Stimulated activated effector memory CD8-positive, alpha-beta T cell treated with anti-CD3 and anti-CD28 coated beads, Interleukin-12 subunit alpha, Interleukin-12 subunit beta, amount 100 ng/mL, for 72 hours (primary cell): ENCODE measurements around the gene ADD1.

Experiments used
- ATAC-seq: fragments of 150-1000 bp; cut with Tn5 transposase; 2 replicates; pipeline ENCODE4 v1.10.0; 2021
- DNase-seq, 2 donors: peaks; one replicate each; pipeline ENCODE4 v3.0.0; 2021 to 2022; ENCODE audit warnings: low spot score in 2 of 2
- H3K27ac Mint-ChIP-seq: one replicate; pipeline ENCODE4 v1.8.0; 2022; ENCODE audit warnings: mild to moderate bottlenecking, mixed read lengths
- H3K36me3 Mint-ChIP-seq: one replicate; pipeline ENCODE4 v1.8.0; 2022; ENCODE audit warnings: mild to moderate bottlenecking, mixed read lengths
- H3K4me1 Mint-ChIP-seq: one replicate; pipeline ENCODE4 v1.8.0; 2022; ENCODE audit warnings: mixed read lengths
- H3K4me3 Mint-ChIP-seq: one replicate; pipeline ENCODE4 v1.8.0; 2022; ENCODE audit warnings: mild to moderate bottlenecking, mixed read lengths
- H3K9me3 Mint-ChIP-seq: one replicate; pipeline ENCODE4 v1.8.0; 2022; ENCODE audit warnings: mixed read lengths

The ADD1 gene

GRCh38 chr4:2961421-2961810, 117.8 kb downstream of the ADD1 start:
- no peaks in the 10 kb centered on the region for H3K9me3 Mint-ChIP-seq
- no peak for ATAC-seq
- peak overlapping the region; percentile 92 for H3K27ac Mint-ChIP-seq
- DNase-seq, result no peak
- H3K36me3 Mint-ChIP-seq, result peaks cover 67% of the 10 kb centered on the region
- peak overlapping the region; percentile 91 for H3K4me3 Mint-ChIP-seq
- peaks cover 62% of the 10 kb centered on the region for H3K4me1 Mint-ChIP-seq

GRCh38 chr4:2961811-2962441, 118.3 kb downstream of the ADD1 start:
- Mint-ChIP-seq H3K36me3 (peaks cover 62% of the 10 kb centered on the region), H3K4me1 (peaks cover 57% of the 10 kb centered on the region), H3K4me3 (peak overlapping the region; percentile 91), H3K9me3 (no peaks in the 10 kb centered on the region), H3K27ac (peak overlapping the region; percentile 92)
- DNase-seq, result peak; percentile 51 to 85
- ATAC-seq, result peak; percentile 75

GRCh38 chr4:2962614-2963174, 119.0 kb downstream of the ADD1 start:
- Mint-ChIP-seq H3K9me3 (no peaks in the 10 kb centered on the region), H3K27ac (peak overlapping the region; percentile 92), H3K4me3 (peak overlapping the region; percentile 91), H3K4me1 (peaks cover 49% of the 10 kb centered on the region), H3K36me3 (peaks cover 55% of the 10 kb centered on the region)
- no peak for DNase-seq
- peak; percentile 22 for ATAC-seq

GRCh38 chr4:2963175-2963965, 119.7 kb downstream of the ADD1 start, which contains the start of the genes GRK4 and NOP14:
Gene GRK4, plus strand, starts transcription at chr4:2963571. Its CDS starts 500 bp downstream, at chr4:2964071.
Gene NOP14, minus strand, starts transcription at chr4:2963406. Its CDS starts 87 bp downstream, at chr4:2963319.
- H3K4me3 Mint-ChIP-seq, result peak within 1 kb of the TSS; percentile 91
- ATAC-seq (peak; percentile 91), DNase-seq (peak; percentile 91 to 97)
- H3K4me1 Mint-ChIP-seq, result peaks cover 42% of the 10 kb centered on the region
- peaks cover 48% of the 10 kb centered on the region for H3K36me3 Mint-ChIP-seq
- H3K9me3 Mint-ChIP-seq, result no peaks in the 10 kb centered on the region
- peak within 1 kb of the TSS; percentile 92 for H3K27ac Mint-ChIP-seq

- ATAC-seq (peak; percentile 39), DNase-seq (no peak)
- Mint-ChIP-seq H3K9me3 (no peaks in the 10 kb centered on the region), H3K27ac (peak overlapping the region; percentile 92), H3K36me3 (peaks cover 41% of the 10 kb centered on the region), H3K4me3 (peak overlapping the region; percentile 91), H3K4me1 (peaks cover 36% of the 10 kb centered on the region)
Observed at GRCh38 chr4:2963966-2964471, 120.4 kb downstream of the ADD1 start.

GRCh38 chr4:2964706-2965258, 121.1 kb downstream of the ADD1 start:
- Mint-ChIP-seq H3K4me1 (peaks cover 31% of the 10 kb centered on the region), H3K27ac (peak overlapping the region; percentile 92), H3K4me3 (peak overlapping the region; percentile 91), H3K36me3 (peaks cover 34% of the 10 kb centered on the region), H3K9me3 (no peaks in the 10 kb centered on the region)
- DNase-seq (no peak), ATAC-seq (no peak)

DNA sequence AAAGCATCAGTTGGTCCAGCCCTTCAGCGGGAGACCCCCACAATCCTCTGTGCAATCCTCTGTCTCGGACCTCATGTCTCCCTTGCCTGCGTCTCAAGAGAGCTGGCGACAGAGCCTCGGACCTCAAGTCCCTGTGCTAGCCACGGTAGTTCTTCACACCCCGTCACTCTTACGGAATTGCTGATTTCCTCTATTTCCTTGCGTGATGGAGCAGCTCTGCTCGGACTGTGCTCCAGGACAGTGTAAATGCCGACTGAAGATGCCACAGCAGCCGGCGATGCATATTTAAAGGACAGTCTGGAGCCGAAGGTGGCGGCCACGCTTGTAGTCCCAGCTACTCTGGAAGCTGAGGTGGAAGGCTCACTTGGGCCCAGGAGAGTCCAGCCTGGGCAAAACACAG, 121.6 kb downstream of the ADD1 start:
- H3K9me3 Mint-ChIP-seq, result no peaks in the 10 kb centered on the region
- peaks cover 29% of the 10 kb centered on the region for H3K36me3 Mint-ChIP-seq
- H3K27ac Mint-ChIP-seq, result no peak overlapping the region
- ATAC-seq, result no peak
- peak overlapping the region; percentile 91 for H3K4me3 Mint-ChIP-seq
- no peak for DNase-seq
- peaks cover 28% of the 10 kb centered on the region for H3K4me1 Mint-ChIP-seq

DNA sequence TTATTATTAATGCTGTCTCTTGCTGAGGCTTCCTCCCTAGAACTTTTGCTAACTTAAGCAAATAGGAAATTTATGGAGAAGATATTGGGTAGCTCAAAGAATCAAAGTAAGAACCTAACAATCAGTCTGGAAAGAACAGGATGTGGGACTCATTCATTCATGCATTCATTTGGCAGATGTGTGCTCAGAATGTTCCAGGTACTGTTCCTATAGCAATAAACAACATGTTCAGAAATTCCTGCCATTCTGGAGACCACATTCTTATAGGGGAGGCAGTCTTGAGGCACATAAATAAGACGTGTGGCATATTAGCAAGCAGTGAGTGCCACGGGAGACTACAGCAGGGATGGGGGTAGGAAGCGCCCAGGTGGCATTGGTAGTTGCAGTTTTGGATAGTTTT, 124.7 kb downstream of the ADD1 start:
- no peak overlapping the region for H3K4me3 Mint-ChIP-seq
- no peak overlapping the region for H3K27ac Mint-ChIP-seq
- H3K36me3 Mint-ChIP-seq, result peaks cover under 1% of the 10 kb centered on the region
- peaks cover 19% of the 10 kb centered on the region for H3K4me1 Mint-ChIP-seq
- DNase-seq (no peak), ATAC-seq (no peak)
- H3K9me3 Mint-ChIP-seq, result no peaks in the 10 kb centered on the region

- ATAC-seq, result no peak
- Mint-ChIP-seq H3K4me3 (no peak overlapping the region), H3K9me3 (no peaks in the 10 kb centered on the region), H3K4me1 (peaks cover 8% of the 10 kb centered on the region), H3K36me3 (peaks cover 5% of the 10 kb centered on the region), H3K27ac (no peak overlapping the region)
- DNase-seq, result no peak
Observed at GRCh38 chr4:2971275-2971674, 127.6 kb downstream of the ADD1 start.

GRCh38 chr4:2977211-2978088, 133.8 kb downstream of the ADD1 start:
- Mint-ChIP-seq H3K4me3 (no peak overlapping the region), H3K9me3 (no peaks in the 10 kb centered on the region), H3K4me1 (peaks cover 16% of the 10 kb centered on the region), H3K36me3 (peaks cover 5% of the 10 kb centered on the region), H3K27ac (no peak overlapping the region)
- ATAC-seq (no peak), DNase-seq (no peak)
